Activated T-helper 2 cell treated with anti-CD3 and anti-CD28 coated beads, Interferon-gamma antibody, Interleukin-2, Interleukin-4, amounts not matched to agents 10 μg/mL and 5 μg/mL and 100 μg/mL, durations not matched to agents 14 hours and 24 hours and 36 hours (primary cell): ENCODE data around the gene FAM98B. TPM values are rescaled to one million over a fixed set of nuclear protein-coding genes. Genes with fewer than 3 reads are reported as not detected.
A peak's percentile ranks its signal among the peaks of the same experiment; 100 is the strongest.

ENCODE experiments used
- DNase-seq: peaks from one replicate; pipeline ENCODE4 v3.0.0; 2021; ENCODE audit warnings: low spot score
- H3K27ac Mint-ChIP-seq: one replicate; pipeline ENCODE4 v1.8.0; 2021; ENCODE audit warnings: mixed read lengths
- H3K27me3 Mint-ChIP-seq: one replicate; pipeline ENCODE4 v1.8.0; 2021; ENCODE audit warnings: low read depth, mixed read lengths
- H3K36me3 Mint-ChIP-seq: one replicate; pipeline ENCODE4 v1.8.0; 2021; ENCODE audit warnings: low read depth, mixed read lengths
- H3K4me1 Mint-ChIP-seq: one replicate; pipeline ENCODE4 v1.8.0; 2021; ENCODE audit warnings: low read depth, mixed read lengths
- H3K4me3 Mint-ChIP-seq: one replicate; pipeline ENCODE4 v1.8.0; 2021; ENCODE audit warnings: low read depth, mild to moderate bottlenecking, moderate library complexity, mixed read lengths
- H3K9me3 Mint-ChIP-seq: one replicate; pipeline ENCODE4 v1.8.0; 2021; ENCODE audit warnings: mixed read lengths
- intact Hi-C: fragments of 100-400 bp; cut with micrococcal nuclease; formaldehyde crosslinking; loops from one replicate; pipeline ENCODE4 v1.15.1; 2023
- total RNA-seq: library from RNA; stranded (reverse); gene quantifications from 2 replicates; pipeline ENCODE4 v1.2.3, GENCODE V29; 2022

FAM98B gene
- total RNA-seq, 1 donor from 2014 or later, result 53.9 TPM

DNA sequence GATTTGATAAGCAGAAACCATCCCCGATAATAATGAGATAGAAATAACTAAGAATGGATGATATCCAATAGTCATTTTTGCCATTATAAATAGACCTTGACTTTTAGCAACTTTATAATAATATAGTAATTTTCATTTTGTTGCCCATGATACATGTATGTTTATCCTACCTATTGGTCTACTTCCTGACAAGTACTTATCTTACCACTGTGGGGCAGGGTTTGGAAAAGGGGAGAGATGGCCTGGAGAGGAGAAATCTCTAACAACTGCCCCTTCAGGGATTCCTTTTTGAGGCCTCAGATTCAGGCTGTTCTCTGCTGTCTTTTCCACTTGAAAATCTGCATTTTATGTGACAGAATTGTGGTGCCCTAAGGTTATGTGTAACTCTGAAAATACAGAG is 42.2 kb downstream of the FAM98B start:
- Mint-ChIP-seq H3K9me3 (peaks cover 4% of the 10 kb centered on the region), H3K4me3 (no peak overlapping the region), H3K27ac (no peak overlapping the region), H3K27me3 (no peaks in the 10 kb centered on the region), H3K4me1 (peaks cover 21% of the 10 kb centered on the region), H3K36me3 (peaks cover 85% of the 10 kb centered on the region)
- intact Hi-C loops, result no loop called here
- DNase-seq, result no peak

DNA sequence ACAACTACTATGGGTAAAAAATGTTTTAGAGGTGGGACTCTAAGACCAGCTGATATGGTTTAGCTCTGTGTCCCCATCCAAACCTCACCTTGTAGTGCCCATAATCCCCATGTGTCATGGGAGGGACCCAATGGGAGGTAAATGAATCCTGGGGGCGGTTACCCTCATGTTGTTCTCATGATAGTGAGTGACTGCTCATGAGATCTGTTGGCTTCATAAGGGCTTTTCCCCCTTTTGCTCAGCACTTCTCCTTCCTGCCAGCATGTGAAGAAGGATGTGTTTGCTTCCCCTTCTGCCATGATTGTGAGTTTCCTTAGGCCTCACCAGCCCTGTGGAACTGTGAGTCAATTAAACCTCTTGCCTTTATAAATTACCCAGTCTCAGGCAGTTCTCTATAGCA is 45.7 kb downstream of the FAM98B start:
- Mint-ChIP-seq H3K4me3 (no peak overlapping the region), H3K27ac (no peak overlapping the region), H3K27me3 (no peaks in the 10 kb centered on the region), H3K36me3 (peaks cover 89% of the 10 kb centered on the region), H3K4me1 (peaks cover 14% of the 10 kb centered on the region), H3K9me3 (peaks cover 4% of the 10 kb centered on the region)
- intact Hi-C loops, result no loop called here
- no peak for DNase-seq

GRCh38 chr15:38503496-38503895 is 49.6 kb downstream of the FAM98B start:
- Mint-ChIP-seq H3K9me3 (peaks cover 4% of the 10 kb centered on the region), H3K27ac (peak overlapping the region; percentile 58), H3K4me3 (no peak overlapping the region), H3K36me3 (peaks cover 93% of the 10 kb centered on the region), H3K4me1 (peaks cover 21% of the 10 kb centered on the region), H3K27me3 (no peaks in the 10 kb centered on the region)
- intact Hi-C loops, result no loop called here
- no peak for DNase-seq

DNA sequence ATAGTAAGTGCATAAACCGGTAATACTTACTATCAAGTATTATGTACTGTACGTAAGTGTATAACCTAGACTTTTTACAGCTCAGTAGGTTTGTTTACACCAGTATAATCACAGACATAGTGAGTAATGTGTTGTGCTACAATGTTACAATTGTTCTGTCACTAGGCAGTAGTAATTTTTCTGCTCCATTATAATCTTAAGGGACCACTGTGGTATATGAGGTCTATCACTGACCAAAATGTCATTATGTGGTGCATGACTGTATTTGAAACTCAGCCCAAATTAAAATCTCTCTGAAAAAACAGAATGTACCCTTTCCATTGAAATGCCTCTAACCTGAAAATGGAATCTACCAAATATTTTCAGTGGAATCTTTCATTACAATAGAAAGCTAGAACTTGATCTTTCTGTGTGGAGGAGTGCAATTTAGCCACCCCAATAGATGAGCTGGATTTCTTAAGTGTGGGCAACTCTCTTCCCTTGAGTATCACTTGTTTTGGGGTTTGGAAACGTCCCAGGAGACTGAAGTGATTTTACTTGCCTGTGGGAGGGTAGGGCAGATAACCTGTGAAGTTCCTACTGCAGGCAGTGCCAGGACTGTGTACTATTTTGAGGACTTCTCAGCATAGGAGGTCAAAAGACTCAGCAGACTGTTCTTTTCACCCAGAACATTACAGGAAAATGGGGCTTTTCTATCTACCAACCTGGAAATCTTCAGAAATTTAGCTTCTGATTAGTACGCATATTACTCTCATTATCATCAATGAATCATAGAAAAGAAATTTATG is 50.9 kb downstream of the FAM98B start:
- intact Hi-C loops, result loop anchor here (5.0 kb wide), 1 partner anchor 37 kb away; no protein-coding TSS in a partner anchor

GRCh38 chr15:38506997-38507396 is 53.1 kb downstream of the FAM98B start:
- Mint-ChIP-seq H3K27me3 (no peaks in the 10 kb centered on the region), H3K9me3 (no peaks in the 10 kb centered on the region), H3K27ac (peak overlapping the region; percentile 53), H3K4me3 (no peak overlapping the region), H3K4me1 (peaks cover 38% of the 10 kb centered on the region), H3K36me3 (peaks cover 89% of the 10 kb centered on the region)
- no peak for DNase-seq
- intact Hi-C loops, result loop anchor here (5.0 kb wide), 1 partner anchor 35 kb away; no protein-coding TSS in a partner anchor

More for the DNA sequence above, 50.9 kb downstream of the FAM98B start:
- no peaks in the 10 kb centered on the region for H3K27me3 Mint-ChIP-seq
- H3K9me3 Mint-ChIP-seq, result peaks cover 1% of the 10 kb centered on the region
- DNase-seq, result no peak
- H3K4me3 Mint-ChIP-seq, result no peak overlapping the region
- peaks cover 24% of the 10 kb centered on the region for H3K4me1 Mint-ChIP-seq
- H3K27ac Mint-ChIP-seq, result peak overlapping the region; percentile 73
- peaks cover 91% of the 10 kb centered on the region for H3K36me3 Mint-ChIP-seq

GRCh38 chr15:38507570-38507969 is 53.6 kb downstream of the FAM98B start:
- H3K27me3 Mint-ChIP-seq, result no peaks in the 10 kb centered on the region
- no peak overlapping the region for H3K4me3 Mint-ChIP-seq
- intact Hi-C loops, result loop anchor here (5.0 kb wide), 1 partner anchor 35 kb away; no protein-coding TSS in a partner anchor
- H3K9me3 Mint-ChIP-seq, result no peaks in the 10 kb centered on the region
- peaks cover 38% of the 10 kb centered on the region for H3K4me1 Mint-ChIP-seq
- peak overlapping the region; percentile 70 for H3K27ac Mint-ChIP-seq
- no peak for DNase-seq
- peaks cover 88% of the 10 kb centered on the region for H3K36me3 Mint-ChIP-seq

DNA sequence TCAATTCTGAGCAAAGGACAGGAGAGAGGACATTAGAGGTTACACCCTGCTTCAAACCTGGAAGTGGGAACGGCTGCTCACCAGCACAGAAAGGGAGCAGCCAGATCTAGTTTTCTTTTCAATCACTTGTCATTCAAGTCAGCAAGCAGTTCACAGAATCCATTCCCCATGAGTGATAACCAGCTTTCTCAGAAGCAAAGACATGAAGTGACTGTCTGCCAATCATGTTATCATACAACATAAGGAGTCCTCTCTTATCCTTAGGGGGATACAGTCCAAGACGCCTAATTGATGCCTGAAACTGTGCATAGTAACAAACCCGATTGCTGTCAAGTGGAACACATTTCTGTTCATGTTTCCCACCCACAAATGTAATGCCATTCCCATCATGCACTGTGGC is 54.7 kb downstream of the FAM98B start:
- Mint-ChIP-seq H3K4me3 (no peak overlapping the region), H3K36me3 (peaks cover 88% of the 10 kb centered on the region), H3K4me1 (peaks cover 40% of the 10 kb centered on the region), H3K9me3 (no peaks in the 10 kb centered on the region), H3K27ac (peak overlapping the region; percentile 73), H3K27me3 (no peaks in the 10 kb centered on the region)
- no peak for DNase-seq
- intact Hi-C loops, result loop anchor here (2.0 to 5.0 kb wide), 3 partner anchors 20 to 52 kb away; no protein-coding TSS in a partner anchor

DNA sequence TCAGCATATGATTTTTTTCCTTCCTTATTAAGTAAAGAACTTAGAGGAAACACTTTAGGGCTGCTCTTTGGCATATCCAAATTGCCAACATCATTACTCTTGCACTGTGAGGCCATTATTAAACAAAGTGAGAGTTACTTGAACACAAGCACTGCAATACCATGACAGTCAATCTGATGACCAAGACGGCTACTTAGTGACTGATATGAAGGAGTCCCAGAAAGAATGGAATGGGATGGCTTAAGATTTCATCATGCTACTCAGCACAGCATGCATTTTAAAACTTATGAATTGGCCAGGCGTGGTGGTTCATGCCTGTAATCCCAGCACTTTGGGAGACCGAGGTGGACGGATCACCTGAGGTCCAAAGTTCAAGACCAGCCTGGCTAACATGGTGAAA is 55.2 kb downstream of the FAM98B start:
- intact Hi-C loops, result loop anchor here (2.0 to 5.0 kb wide), 3 partner anchors 20 to 52 kb away; no protein-coding TSS in a partner anchor
- H3K9me3 Mint-ChIP-seq, result no peaks in the 10 kb centered on the region
- peak overlapping the region; percentile 73 for H3K27ac Mint-ChIP-seq
- no peak for DNase-seq
- H3K4me3 Mint-ChIP-seq, result no peak overlapping the region
- peaks cover 41% of the 10 kb centered on the region for H3K4me1 Mint-ChIP-seq
- no peaks in the 10 kb centered on the region for H3K27me3 Mint-ChIP-seq
- H3K36me3 Mint-ChIP-seq, result peaks cover 88% of the 10 kb centered on the region

DNA sequence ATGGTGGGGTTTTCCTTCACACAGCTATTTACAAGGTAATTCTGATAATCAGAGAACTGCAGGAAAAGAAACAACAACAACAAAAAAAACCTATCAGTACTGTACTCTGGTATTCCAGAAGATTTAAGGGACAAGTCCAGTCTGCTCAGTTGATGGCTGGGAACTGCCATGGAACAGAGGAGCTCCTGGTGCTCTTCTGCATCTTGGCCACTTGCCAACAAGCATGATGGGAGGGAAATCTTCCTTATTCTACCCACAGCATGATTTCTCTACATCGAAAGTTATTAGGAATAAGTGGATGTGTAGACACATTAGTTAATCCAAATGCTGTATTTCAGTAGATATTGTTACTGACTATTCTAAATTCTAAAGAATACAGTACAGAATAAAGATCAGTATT is 59.0 kb downstream of the FAM98B start:
- Mint-ChIP-seq H3K4me3 (no peak overlapping the region), H3K27ac (no peak overlapping the region), H3K9me3 (no peaks in the 10 kb centered on the region), H3K36me3 (peaks cover 87% of the 10 kb centered on the region), H3K4me1 (peaks cover 38% of the 10 kb centered on the region), H3K27me3 (no peaks in the 10 kb centered on the region)
- no peak for DNase-seq
- intact Hi-C loops, result no loop called here

GRCh38 chr15:38514601-38515000 is 60.7 kb downstream of the FAM98B start:
- Mint-ChIP-seq H3K36me3 (peaks cover 86% of the 10 kb centered on the region), H3K4me3 (no peak overlapping the region), H3K9me3 (no peaks in the 10 kb centered on the region), H3K27ac (peak overlapping the region; percentile 34), H3K27me3 (no peaks in the 10 kb centered on the region), H3K4me1 (peaks cover 33% of the 10 kb centered on the region)
- no peak for DNase-seq
- intact Hi-C loops, result no loop called here

GRCh38 chr15:38516626-38517025 is 62.7 kb downstream of the FAM98B start:
- peaks cover 30% of the 10 kb centered on the region for H3K4me1 Mint-ChIP-seq
- intact Hi-C loops, result no loop called here
- H3K9me3 Mint-ChIP-seq, result no peaks in the 10 kb centered on the region
- H3K36me3 Mint-ChIP-seq, result peaks cover 77% of the 10 kb centered on the region
- no peak for DNase-seq
- no peaks in the 10 kb centered on the region for H3K27me3 Mint-ChIP-seq
- no peak overlapping the region for H3K4me3 Mint-ChIP-seq
- peak overlapping the region; percentile 50 for H3K27ac Mint-ChIP-seq

DNA sequence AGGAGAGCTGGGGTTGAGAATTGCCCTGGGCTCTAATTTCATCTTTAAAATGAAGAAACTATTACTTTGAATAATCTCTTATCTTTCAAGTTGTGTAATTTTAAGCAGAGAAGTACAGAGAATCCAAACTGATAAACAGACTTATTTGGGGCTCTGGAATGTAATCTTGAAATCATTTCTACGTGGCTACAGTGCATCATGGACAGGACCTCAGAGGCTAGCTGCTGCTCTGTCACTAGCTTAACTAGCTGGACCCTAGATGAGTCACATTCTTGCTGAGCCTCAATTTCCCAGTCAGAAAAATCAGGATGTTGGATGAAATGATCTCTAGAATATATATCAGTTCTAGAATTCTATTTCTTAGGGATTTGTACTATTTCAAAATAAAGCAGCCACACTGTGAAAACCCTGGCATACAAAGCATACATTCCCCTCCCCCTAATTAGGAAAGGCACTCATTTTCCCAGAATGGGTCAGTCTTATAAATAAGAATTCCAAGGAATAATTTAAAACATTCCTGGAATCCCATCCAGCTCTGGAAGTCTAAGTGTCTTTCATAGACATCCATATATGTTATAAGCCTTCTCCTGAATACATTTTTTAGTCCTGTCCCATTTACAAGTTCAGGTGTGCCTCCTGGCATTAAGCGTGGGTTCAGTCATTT is 63.5 kb downstream of the FAM98B start:
- Mint-ChIP-seq H3K4me1 (peaks cover 35% of the 10 kb centered on the region), H3K27me3 (no peaks in the 10 kb centered on the region), H3K4me3 (no peak overlapping the region), H3K9me3 (no peaks in the 10 kb centered on the region), H3K36me3 (peaks cover 74% of the 10 kb centered on the region), H3K27ac (peak overlapping the region; percentile 72)
- DNase-seq, result no peak
- intact Hi-C loops, result no loop called here

DNA sequence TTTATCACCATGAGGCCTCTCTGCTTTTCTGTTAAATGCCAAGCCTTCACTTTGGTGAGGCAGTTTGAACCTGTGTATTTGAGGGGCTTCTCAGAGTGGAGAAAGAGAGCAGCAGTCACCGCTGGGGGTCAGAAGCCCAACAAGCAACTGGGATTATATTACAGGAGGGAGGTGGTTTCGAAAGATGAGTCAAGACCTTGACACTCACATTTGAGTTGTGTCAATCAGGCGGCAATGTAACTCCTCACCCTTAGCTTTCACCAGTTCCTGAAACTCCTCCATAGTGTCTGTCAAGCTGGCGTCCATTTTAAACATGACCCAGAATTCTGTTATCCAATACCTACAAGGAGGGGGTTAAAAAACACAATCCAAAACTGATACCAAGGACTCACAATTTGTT is 64.2 kb downstream of the FAM98B start:
- intact Hi-C loops, result no loop called here

More for the DNA sequence above, 64.2 kb downstream of the FAM98B start:
- Mint-ChIP-seq H3K27me3 (no peaks in the 10 kb centered on the region), H3K36me3 (peaks cover 73% of the 10 kb centered on the region), H3K27ac (peak overlapping the region; percentile 72), H3K4me3 (no peak overlapping the region), H3K9me3 (no peaks in the 10 kb centered on the region), H3K4me1 (peaks cover 40% of the 10 kb centered on the region)
- no peak for DNase-seq
